ENCODE data around the gene SLC38A10.

DNA sequence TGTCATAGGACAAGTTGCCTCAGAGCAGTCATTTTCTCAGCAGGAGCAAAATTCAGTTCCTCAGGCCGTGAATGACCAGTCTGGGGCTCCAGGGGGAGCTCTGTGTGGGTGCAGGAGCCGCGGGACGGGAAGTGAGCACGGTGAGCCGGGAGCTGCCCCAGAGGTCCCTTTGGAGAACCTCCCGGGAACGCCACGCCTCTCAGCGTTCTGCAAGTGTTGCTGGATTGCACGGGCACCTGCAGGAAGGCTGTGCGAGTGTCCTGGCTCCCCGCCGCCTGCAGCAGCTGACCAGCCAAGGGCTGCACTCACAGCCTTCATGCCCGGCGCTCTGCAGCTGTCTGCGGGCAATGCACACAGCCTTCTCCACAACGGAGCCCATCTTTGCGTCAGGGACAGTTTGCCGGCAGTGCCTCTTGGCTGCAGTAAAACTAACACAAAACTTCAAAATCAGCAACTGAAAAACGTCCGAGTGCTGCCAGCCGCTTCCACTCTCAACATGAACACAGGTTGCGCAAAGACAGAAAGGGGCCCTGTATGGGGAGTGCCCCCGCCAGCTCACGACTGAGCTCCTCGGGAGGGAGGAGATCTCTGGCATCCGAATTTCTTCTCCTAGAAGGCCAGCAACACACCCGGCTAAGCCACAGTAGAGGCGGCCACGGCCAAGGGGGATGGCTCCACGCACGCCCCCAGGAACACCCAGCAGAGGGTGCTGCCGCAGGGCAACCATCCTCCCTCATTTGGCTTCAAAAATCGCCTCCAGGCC is 40.0 kb downstream of the SLC38A10 start:
- peak; percentile 56 to 71 (median 68) for TF ChIP-seq CTCF (optimal IDR thresholded peaks at IDR 0.05 in 1 of 3, IDR thresholded peaks at IDR 0.05 in 1 of 3, conservative IDR thresholded peaks at IDR 0.05 in 1 of 3; ENCODE audit: extremely low read depth in 1 of 3, insufficient read depth in 2 of 3, low read length in 3 of 3)
- TF ChIP-seq EZH2 (IDR thresholded peaks at IDR 0.05; ENCODE audit: low read length): no peak
